Thymus (tissue), 11 donors: ENCODE data around the gene TRIO. TPM values are rescaled to one million over a fixed set of nuclear protein-coding genes. Genes with fewer than 3 reads are reported as not detected.

Experiments used
- DNase-seq, 9 donors: peaks; one replicate each; pipeline ENCODE4 v3.0.0-alpha.2; 2013; ENCODE audit warnings: low spot score in 9 of 9, low read depth in 6 of 9, missing footprints in 1 of 9
- H3K27ac ChIP-seq, 2 donors: one replicate each; pipeline ENCODE4 v1.5.1; 2013; ENCODE audit warnings: control low read depth in 1 of 2, low read depth in 1 of 2, low read length in 1 of 2, mild to moderate bottlenecking in 1 of 2, moderate library complexity in 1 of 2
- H3K27me3 ChIP-seq, 2 donors: one replicate each; pipeline ENCODE4 v1.5.1; 2013; ENCODE audit warnings: low read length in 1 of 2; ENCODE audit not compliant: control insufficient read depth in 2 of 2, insufficient read depth in 1 of 2
- H3K36me3 ChIP-seq, 2 donors: one replicate each; pipeline ENCODE4 v1.5.1; 2013; ENCODE audit warnings: low read length in 1 of 2, mild to moderate bottlenecking in 1 of 2, moderate library complexity in 1 of 2; ENCODE audit not compliant: control insufficient read depth in 2 of 2, insufficient read depth in 2 of 2
- H3K4me1 ChIP-seq, 2 donors: one replicate each; pipeline ENCODE4 v1.5.1; 2013; ENCODE audit warnings: low read length in 2 of 2; ENCODE audit not compliant: control insufficient read depth in 2 of 2, insufficient read depth in 2 of 2
- H3K4me3 ChIP-seq, 2 donors: one replicate each; pipeline ENCODE4 v1.5.1; 2013; ENCODE audit warnings: low read length in 2 of 2, control low read depth in 1 of 2, mild to moderate bottlenecking in 1 of 2
- H3K9me3 ChIP-seq, 2 donors: one replicate each; pipeline ENCODE4 v1.5.1; 2013; ENCODE audit warnings: low read length in 1 of 2, mild to moderate bottlenecking in 1 of 2; ENCODE audit not compliant: control insufficient read depth in 2 of 2, insufficient read depth in 1 of 2
- WGBS: extraction: QIAGEN DNeasy Blood & Tissue Kit; methylation state at CpG from one replicate; pipeline ENCODE4 v1.1.7; 2013; 5-methylcytosine and 5-hydroxymethylcytosine counted together
- polyA plus RNA-seq: library from polyadenylated mRNA; stranded (reverse); fragments of 200-250 nt; gene quantifications from one replicate; pipeline ENCODE4 v1.2.3, GENCODE V29; 2013
- total RNA-seq: library from RNA; stranded (reverse); fragments of 120-200 nt; gene quantifications from one replicate; pipeline ENCODE4 v1.2.4, GENCODE V29; 2013
- donor health status: healthy.

TRIO gene
- total and polyA plus RNA-seq, 2 donors: 26.9 to 52.1 TPM

GRCh38 chr5:14332038-14332631 lies 189.0 kb downstream of the TRIO start:
- H3K27ac ChIP-seq: no peak overlapping the region
- H3K27me3 ChIP-seq: no peaks in the 10 kb centered on the region
- WGBS: 96% methylated on average over 6 of the region's 6 CpGs
- H3K36me3 ChIP-seq: peaks cover 12 to 13% of the 10 kb centered on the region in 2 donors
- no peak for DNase-seq
- H3K4me3 ChIP-seq: no peak overlapping the region
- H3K4me1 ChIP-seq: no peaks in the 10 kb centered on the region
- no peaks in the 10 kb centered on the region for H3K9me3 ChIP-seq

GRCh38 chr5:14332746-14333145 lies 189.6 kb downstream of the TRIO start:
- DNase-seq: no peak
- Histone ChIP-seq H3K9me3 (no peaks in the 10 kb centered on the region), H3K27me3 (no peaks in the 10 kb centered on the region), H3K36me3 (peaks cover 17% of the 10 kb centered on the region in 2 donors), H3K27ac (no peak overlapping the region), H3K4me3 (no peak overlapping the region), H3K4me1 (no peaks in the 10 kb centered on the region)
- WGBS: 97% methylated on average over 10 of the region's 10 CpGs

- H3K4me3 ChIP-seq: no peak overlapping the region
- H3K27ac ChIP-seq: no peak overlapping the region
- no peaks in the 10 kb centered on the region for H3K4me1 ChIP-seq
- no peak for DNase-seq
- no peaks in the 10 kb centered on the region for H3K9me3 ChIP-seq
- H3K27me3 ChIP-seq: no peaks in the 10 kb centered on the region
- H3K36me3 ChIP-seq: peaks cover 23 to 29% of the 10 kb centered on the region in 2 donors
- WGBS: 97% methylated on average over 7 of the region's 7 CpGs
These were observed 194.5 kb downstream of the TRIO start for GRCh38 chr5:14337593-14337992.

GRCh38 chr5:14339468-14339867 lies 196.3 kb downstream of the TRIO start:
- DNase-seq: no peak
- no peaks in the 10 kb centered on the region for H3K9me3 ChIP-seq
- no peak overlapping the region for H3K27ac ChIP-seq
- H3K4me1 ChIP-seq: no peaks in the 10 kb centered on the region
- H3K4me3 ChIP-seq: no peak overlapping the region
- WGBS: 95% methylated on average over 11 of the region's 11 CpGs
- H3K36me3 ChIP-seq: peaks cover 18 to 25% of the 10 kb centered on the region in 2 donors
- H3K27me3 ChIP-seq: no peaks in the 10 kb centered on the region

- Histone ChIP-seq H3K4me1 (no peaks in the 10 kb centered on the region), H3K9me3 (no peaks in the 10 kb centered on the region), H3K36me3 (peaks cover 16 to 24% of the 10 kb centered on the region in 2 donors), H3K4me3 (no peak overlapping the region), H3K27ac (peak overlapping the region in 1 of 2 donors; percentile 17), H3K27me3 (no peaks in the 10 kb centered on the region)
- 86% methylated on average over 4 of the region's 4 CpGs for WGBS
- DNase-seq: no peak
These were observed 198.6 kb downstream of the TRIO start for GRCh38 chr5:14341571-14342230.

GRCh38 chr5:14342306-14342705 lies 199.2 kb downstream of the TRIO start:
- H3K27me3 ChIP-seq: no peaks in the 10 kb centered on the region
- H3K36me3 ChIP-seq: peaks cover 12 to 21% of the 10 kb centered on the region in 2 donors
- 83% methylated on average over 3 of the region's 3 CpGs for WGBS
- no peaks in the 10 kb centered on the region for H3K9me3 ChIP-seq
- H3K4me1 ChIP-seq: no peaks in the 10 kb centered on the region
- no peak overlapping the region for H3K27ac ChIP-seq
- H3K4me3 ChIP-seq: no peak overlapping the region
- DNase-seq: no peak

GRCh38 chr5:14343376-14343775 lies 200.2 kb downstream of the TRIO start:
- WGBS: 92% methylated on average over 4 of the region's 4 CpGs

GRCh38 chr5:14347522-14347921 lies 204.4 kb downstream of the TRIO start:
- 96% methylated on average over 7 of the region's 7 CpGs for WGBS
- no peak for DNase-seq
- Histone ChIP-seq H3K27ac (peak overlapping the region in 1 of 2 donors; percentile 17), H3K4me3 (no peak overlapping the region), H3K4me1 (no peaks in the 10 kb centered on the region), H3K36me3 (peaks cover 0 to 6% of the 10 kb centered on the region in 2 donors), H3K9me3 (peaks cover 0 to 1% of the 10 kb centered on the region in 2 donors), H3K27me3 (no peaks in the 10 kb centered on the region)

More at GRCh38 chr5:14343376-14343775, 200.2 kb downstream of the TRIO start:
- Histone ChIP-seq H3K4me1 (no peaks in the 10 kb centered on the region), H3K27me3 (no peaks in the 10 kb centered on the region), H3K27ac (no peak overlapping the region), H3K4me3 (no peak overlapping the region), H3K36me3 (peaks cover 4 to 12% of the 10 kb centered on the region in 2 donors), H3K9me3 (no peaks in the 10 kb centered on the region)
- DNase-seq: no peak

- H3K4me3 ChIP-seq: no peak overlapping the region
- WGBS: 98% methylated on average over 5 of the region's 5 CpGs
- no peak for DNase-seq
- no peak overlapping the region for H3K27ac ChIP-seq
- H3K36me3 ChIP-seq: peaks cover 0 to 6% of the 10 kb centered on the region in 2 donors
- peaks cover 0 to 1% of the 10 kb centered on the region in 2 donors for H3K9me3 ChIP-seq
- no peaks in the 10 kb centered on the region for H3K27me3 ChIP-seq
- no peaks in the 10 kb centered on the region for H3K4me1 ChIP-seq
These were observed 205.0 kb downstream of the TRIO start for GRCh38 chr5:14348142-14348541.
